GM18867 (cell line): ENCODE data around the gene REG3A.

Experiments
- ATAC-seq: cut with Tn5 transposase; IDR thresholded peaks from one replicate; pipeline ENCODE4 v1.9.1; 2021; ENCODE audit warnings: mild to moderate bottlenecking, moderate library complexity; ENCODE audit not compliant: unreplicated experiment

The REG3A gene

DNA sequence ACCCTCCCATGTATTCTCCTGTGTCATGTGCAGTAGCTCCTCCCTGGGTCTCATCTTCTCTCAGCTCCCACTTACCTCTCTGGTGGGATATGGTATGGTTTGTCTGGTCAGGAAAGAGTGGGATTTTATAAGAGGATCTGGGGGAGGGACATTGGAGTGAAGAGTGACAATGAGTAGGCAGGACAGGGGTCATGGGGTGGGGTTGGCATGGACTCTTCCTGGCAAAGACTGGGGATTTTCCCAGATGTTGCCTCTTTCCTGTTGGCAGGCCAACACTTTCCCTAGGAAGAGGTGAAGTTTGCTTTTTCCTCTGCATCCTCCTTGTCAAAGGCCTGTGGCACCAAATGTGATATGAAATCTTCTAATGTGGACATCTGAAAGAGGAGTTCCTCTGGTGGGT, at the start of gene REG3A:
REG3A (minus strand) TSS at position 101 of the 400 bp plus-strand sequence. CDS start 348 bp downstream, outside the sequence.
- no peak for ATAC-seq

DNA sequence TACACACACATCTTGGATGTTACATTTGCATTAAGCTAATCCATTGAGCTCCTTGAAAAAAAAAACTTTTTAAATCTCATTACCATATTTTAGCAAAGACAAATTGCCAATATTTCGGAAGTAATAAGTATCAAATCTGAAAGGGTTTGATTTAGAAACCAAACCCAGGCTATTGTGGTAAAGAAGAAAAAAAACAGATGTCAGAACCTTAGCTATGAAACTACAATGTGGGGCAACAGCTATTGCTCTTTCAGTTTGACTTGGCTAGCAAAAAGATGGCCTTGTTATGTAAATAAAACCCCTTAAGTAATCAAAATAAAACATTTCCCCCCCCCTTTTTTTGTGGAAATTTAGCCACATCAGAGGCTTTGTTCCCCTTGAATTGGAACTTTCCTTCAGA, 41.2 kb upstream of the REG3A start:
- peak; percentile 89 for ATAC-seq

DNA sequence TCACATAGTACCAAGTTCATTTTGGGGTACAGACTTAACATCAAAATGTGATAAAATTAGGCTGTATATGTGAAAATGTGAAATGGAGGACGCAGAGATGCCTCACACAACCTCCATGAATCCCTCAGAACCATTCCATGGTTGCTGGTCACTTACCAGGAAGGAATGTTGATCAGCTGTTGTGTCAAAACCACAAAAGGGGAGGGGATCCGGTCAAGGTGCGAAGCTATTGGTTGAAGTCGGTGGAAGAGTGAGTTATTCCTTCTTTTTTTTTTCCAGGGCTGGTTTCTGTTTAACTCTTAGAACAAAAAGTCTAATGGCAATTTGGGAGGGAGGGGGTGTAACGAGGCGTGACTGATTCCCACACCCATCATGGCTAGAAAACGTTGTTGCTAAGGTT, 32.3 kb upstream of the REG3A start:
- no peak for ATAC-seq

DNA sequence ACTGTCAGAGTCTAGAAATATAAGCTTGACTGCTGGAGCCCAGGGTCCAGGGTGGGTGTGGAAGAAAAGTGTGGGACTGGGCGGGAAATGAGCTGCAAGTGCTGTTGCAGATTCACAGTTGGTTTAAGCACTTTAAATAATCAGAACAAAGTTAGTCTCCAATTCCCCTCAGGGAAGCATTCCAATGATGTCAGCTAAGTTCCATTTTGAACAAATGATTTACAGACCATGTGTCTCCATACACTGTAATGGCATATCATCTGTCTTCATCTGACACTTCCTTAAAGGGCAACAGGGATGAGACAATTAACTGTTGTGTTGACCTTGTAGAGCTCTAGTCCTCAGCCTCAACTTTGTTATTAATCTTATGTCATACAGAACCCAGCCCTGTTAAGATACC, 31.5 kb upstream of the REG3A start:
- no peak for ATAC-seq

DNA sequence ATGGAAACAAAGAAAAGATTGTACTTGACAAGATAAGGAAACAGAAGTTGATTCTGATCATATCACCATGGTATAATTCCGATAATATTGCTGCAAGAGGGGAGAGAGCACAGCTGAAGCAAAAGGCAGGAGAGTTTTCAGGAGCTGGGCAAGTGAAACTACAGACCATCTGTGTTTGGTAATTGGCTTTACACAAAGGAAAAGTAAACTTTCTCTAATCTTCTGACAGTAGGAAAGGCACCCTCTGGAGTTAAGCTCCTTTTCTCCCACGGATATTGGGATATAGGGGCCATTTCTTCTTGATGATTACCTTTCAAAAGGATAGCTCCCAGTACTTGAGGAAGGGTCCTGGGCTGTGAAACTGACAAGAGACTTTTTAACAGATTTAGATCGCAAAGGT, 29.9 kb upstream of the REG3A start:
- ATAC-seq, result no peak

DNA sequence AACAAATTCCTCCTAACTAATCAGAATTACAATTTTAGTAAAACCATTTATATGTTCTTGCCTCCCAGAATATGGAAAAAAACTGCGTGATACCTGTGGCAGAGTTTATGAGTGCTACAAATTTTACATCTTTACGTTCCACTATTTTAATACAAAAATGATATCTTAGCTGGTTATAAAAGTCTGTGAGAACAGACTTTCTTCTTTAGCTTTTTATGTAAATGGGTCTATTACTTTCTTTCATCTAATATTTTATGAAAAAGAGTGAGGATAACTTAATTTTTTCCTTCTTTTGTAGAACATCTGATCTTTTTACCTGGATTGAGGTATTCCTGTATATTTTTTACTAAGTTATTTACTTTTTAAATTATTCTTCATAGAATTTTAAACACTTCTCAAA, 22.1 kb upstream of the REG3A start:
- no peak for ATAC-seq

DNA sequence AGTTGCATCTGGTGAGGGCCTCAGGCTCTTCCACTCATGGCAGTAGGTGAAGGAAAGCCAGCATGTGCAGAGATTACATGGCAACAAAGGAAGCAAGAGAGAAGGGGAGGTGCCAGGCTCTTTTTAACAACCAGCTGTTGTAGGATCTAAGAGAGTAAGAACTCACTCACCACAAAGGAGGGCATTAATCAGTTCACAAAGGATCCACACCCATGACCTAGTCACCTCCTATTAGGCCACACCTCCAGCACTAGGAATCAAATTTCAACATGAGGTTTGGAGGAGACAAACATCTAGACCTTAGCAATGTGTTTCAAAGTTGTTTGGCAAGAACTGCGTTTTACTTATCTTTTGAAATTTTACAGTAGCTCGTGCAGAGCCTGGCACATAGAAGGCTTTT, 20.5 kb upstream of the REG3A start:
- no peak for ATAC-seq

DNA sequence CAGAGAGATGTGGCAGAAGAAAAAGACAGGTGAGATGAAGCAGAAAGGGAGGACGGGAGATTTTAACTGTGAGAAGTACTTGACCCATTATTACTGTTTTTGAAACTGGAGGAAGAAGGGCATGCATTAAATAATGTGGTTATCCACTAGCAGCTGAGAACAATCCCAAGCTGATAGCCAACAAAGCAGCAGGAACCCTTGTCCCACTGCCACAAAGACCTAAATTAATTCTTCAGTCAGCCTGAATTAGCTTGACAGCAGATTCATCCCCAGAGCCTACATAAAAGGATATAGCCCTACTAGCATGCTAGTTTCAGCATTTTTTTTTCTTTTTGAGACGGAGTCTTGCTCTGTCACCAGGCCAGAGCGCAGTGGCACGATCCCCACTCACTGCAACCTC, 19.5 kb upstream of the REG3A start:
- no peak for ATAC-seq

DNA sequence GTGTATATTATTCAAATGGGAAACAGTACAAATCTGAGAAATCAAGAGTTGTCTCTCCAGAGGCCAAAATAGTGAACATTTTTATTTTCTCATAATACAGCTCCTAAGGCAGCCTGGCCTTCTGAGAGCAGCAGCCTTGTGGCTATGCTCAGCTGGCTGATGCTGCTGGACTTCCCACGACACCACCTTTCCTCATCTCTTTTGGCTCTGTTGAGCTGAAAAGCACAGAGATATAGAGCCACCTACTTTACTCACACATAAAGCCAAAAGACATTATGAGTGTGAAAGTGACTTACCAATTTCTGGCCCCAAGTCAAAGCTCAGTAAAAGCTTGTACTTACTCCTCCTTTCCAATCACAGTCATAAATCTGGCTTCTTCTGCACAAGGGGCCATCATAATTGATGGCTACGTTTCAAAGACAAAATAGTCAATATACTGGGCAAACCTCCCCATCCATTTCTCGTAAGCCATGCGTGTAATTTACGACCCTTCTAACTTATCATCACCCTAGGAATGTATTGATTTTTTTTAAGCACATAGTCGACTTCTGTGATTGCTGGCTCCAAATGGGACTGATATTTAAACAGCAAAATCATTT, 18.6 kb upstream of the REG3A start:
- ATAC-seq, result no peak

DNA sequence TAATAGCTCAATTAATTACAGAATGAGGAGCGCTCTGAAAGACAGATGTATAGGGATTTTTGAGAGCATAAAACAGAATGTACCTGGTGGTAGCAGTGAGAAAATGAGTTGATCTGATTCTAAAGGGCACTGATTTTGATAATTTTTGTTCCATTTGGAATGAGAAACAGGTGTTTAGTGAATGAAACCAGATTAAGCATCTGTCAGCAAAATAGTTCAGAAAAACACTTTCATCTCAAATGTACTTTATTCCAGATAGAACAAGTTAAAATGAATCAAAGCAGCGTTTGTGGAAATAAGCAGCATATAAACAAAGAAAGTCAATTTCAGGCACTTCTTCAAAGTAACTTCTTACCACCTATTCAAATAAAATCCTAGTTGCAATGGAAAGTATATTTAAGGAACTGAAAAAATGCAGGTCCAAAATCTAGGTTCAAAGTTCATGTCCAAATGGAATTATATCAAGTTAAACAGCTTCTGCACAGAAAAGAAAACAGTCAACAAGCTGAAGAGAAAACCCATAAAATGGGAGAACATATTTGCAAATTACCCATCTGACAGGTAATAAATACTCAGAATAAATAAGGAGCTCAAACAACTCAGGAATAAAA, 11.9 kb upstream of the REG3A start:
- ATAC-seq, result no peak

DNA sequence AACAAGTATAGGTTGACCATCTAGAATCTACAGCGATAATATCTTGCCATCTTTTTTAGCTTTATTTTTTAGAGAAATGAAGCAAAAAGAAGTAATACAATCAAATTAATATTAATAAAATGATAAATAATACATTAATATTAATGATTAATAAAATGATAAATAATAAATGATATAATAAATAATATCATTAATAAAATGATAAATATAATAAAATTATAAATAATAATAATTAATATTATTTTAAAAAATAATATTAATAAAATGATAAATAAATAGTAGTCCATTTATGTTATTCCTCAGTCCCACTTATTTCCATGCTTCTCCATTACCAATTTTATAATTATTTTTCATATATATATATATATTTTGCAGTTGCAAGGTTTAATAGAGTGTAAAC, 3.2 kb upstream of the REG3A start:
- ATAC-seq, result no peak

DNA sequence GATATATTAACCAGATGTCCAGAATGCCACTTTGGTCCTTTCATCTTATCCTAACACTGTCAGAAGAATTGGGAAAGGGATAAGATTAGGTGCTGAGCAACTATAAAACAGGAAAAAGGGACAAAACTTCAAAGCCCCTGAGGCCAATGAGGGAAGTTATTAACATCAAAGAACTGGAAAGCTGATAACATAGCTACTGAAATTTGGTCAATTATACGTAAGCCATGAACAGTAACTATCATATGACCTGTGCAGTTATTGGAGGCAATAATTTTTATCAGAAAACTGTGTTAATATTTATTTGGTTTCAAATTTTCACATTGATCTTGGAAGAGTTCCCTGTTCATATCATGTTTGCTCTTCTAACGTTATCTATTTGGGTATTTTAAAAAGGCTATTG, 2.6 kb upstream of the REG3A start:
- no peak for ATAC-seq

DNA sequence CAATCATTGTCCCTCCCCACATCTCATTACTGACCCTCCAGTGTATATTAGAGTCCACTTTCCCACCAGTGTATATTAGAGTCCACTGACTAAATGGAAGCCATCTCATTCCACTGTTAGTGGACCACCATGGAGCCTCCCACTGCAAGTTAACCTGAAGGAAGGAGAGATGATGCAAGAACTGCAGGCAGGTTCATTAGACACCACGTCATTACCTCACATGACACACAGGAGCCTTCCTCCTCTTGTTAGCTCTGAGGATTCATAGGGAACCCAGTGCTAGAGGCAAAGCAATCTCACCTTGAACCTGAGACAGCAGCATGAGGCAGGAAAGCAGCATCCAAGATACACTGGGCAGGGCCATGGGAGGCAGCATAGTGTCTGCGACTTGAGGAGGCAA, 523 bp downstream of the REG3A start:
- no peak for ATAC-seq

DNA sequence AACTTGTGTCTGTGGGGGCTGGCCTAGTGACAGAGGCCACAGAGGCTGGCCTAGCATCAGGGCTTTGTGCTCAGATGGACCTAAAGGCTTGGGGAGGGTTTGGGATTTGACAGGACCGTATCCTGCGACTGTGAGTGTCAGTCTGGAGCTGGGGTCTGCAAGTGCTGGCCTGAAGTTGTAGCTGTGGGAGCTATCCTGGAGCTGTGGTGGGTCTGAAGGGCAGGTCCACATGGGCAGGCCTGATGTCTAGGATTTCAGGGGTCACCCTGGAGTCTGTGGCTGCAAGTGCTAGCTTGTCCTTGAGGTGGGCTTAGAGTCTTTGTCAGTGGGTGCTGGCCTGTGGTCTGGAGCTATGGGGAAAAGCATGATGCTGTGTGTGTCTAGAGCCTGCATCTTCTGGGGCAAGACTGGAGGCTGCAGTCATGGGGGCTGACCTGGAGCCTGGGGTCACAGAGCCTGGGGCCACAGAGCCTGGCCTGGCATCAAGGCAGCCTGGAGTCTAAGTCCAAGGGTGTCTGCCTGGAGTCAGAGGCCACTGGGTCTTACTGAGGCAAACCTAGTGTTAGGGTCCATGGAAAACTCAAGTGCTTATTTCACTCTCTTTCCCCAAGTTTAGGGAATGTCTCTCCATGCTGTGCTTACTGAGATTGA, 3.6 kb downstream of the REG3A start:
- no peak for ATAC-seq

DNA sequence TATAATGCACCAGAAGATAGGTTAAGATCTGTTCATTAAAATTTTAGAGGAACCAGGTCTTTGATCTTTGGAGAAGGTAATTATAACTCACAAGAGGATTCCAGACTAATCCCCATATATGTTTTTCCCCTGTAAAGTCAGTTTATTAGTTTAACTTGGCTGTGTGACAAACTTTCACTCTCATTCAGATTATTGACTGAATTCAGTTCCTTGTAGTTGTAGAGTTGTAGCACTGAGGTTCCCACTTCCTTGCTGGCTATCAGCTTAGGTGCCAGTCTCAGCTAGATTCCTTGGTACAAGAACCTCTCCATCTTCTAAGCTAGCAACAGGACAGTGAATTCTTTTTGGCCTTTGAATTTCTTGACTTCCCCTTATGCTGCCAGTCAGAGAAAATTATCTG, 20.1 kb downstream of the REG3A start:
- no peak for ATAC-seq

DNA sequence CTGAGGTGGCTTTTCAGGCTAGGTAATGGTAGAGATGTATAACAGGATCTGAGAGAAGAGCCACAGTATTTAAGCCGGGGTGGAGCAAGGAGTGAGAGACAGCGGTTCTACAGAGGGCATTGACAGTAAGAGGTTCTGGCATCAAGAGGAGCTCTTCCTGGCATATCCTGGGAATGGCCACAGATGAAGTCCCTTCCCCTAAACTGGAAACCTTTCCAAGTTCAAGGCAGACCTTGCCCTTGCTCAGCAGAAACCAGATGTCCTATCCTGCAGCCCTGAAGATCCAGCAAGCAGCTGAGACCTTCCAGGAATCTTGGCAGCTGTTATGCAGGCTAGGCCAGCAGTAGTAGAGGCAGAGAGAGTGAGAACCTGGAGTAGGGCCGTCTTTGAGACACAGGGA, 21.2 kb downstream of the REG3A start:
- no peak for ATAC-seq

DNA sequence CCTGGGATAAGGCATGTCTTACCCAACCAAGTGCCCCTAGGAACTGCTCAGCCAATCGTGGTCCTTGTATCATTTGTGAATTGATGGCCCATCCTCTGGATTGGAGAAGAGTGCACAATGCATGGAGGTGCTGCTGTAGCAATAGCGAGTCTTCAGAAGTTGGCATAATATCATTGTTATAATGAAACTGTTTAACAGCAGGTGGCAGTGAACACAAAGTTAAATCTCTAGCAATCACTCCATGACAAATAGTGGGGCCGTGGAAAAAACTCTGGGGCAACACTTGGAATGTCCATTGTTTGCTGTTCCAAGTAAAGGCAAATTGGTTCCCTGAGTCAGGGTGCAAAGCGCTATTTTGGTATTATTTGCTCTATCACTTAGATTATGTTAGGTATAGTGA, 27.9 kb downstream of the REG3A start:
- ATAC-seq, result no peak

DNA sequence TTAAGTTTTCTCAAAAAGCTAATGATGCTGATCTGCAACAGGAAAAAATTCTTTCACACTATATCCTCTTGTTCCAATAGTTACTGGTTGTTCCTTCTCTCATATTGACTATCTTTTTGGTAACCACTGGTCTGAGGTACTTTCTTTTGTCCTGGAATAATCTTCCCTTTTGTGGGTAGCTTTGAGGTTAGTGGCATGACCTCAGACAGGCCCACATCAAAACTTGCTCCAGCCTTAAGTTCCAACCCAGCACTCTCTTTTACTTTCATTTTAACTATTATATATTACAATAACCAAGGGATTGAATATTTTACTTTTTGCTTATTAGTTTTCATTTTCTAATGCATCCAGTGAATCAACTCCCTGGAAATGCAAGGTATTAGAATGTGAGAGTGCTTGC, 29.7 kb downstream of the REG3A start:
- no peak for ATAC-seq

DNA sequence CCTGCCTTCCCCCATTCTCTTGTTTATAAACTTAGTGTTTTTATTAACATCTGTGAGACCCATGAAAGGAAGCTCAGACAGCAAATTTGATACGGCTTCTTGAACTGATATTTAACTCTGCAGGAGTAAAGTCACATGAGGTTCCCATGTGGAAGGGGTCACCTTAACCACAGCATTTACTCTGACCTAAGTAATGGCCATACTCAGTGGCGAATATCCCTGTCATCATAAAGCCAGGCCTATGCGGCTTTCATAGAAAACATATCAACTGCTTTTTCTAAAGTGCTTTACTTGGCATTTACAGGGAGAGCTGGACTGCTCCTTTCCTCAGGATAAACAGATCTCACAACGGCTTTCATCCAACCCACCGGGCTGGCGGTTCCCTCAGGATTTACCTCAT, 30.3 kb downstream of the REG3A start:
- no peak for ATAC-seq

DNA sequence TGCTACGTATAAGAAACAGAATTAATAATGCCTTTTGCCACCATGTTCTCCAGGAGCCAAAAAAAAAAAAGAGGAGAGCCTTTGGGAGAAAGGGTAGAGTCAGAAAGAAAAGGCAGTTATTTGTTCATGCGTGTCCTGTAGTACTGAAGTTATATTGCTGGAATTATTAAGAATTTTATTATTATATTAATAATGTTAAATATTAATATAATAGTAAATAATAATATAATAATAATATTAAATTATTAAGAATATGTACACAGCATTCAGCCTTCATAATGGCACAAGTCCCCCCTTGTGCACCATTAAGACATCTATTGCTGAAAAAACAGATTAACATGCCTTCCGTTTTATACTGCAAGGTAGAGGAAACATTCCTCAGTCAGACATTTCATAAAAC, 31.1 kb downstream of the REG3A start:
- ATAC-seq, result no peak

DNA sequence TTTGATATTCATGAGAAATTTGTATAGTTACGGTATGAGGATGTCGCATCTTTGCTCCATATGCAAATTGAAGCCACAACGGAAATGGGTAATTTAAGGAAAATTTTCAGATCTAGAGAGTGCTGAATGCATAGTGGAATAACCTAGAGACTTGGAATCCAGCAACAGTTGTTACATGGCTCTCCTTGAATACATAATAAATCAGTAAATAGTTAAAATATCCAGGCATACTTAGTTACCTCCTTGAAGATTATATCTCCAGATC, 33.9 kb downstream of the REG3A start:
- no peak for ATAC-seq

DNA sequence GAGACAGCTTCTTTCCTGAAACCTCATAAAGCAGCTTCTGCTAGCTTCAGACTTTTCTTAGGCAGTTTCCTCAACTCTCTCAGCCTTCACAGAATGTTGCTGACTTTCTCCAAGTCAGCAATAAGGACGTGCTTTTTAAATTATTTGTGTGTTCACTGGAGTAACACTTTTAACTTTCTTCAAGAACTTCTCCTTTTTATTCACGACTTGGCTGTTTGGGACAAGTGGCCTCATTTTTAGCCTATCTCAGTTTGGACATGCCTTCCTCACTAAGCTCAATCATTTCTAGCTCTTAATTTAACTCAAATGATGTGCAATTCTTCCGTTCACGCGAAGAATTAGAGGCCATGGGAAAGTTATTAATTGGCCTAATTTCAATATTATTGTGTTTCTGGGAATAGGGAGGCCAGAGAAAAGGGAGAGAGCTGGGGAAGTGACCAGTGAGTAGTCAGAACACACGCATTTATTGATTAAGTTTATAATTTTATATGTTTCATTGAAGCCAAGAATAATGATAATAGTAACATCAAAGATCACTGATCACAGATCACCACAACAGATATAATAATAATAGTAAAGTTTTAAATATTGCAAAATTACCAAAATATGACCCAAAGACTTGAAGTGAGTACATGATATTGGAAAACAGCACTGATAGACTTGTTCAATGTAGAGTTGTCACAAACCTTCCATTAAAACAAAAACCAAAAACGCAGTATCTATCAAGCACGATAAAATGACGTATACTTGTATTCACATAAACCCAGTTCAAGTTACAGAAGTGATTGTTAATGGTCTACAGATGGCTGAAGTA, 34.4 kb downstream of the REG3A start:
- ATAC-seq, result no peak
